DND-41 (cell line): ENCODE measurements around the gene ZCCHC24.
A peak's percentile ranks its signal among the peaks of the same experiment; 100 is the strongest.

Experiments
- ATAC-seq: fragments of 200-7000 bp; cut with Tn5 transposase; 3 replicates; pipeline ENCODE4 v1.9.1; 2021; ENCODE audit warnings: low read depth; ENCODE audit not compliant: insufficient read depth
- DNase-seq: peaks from one replicate; pipeline ENCODE4 v3.0.0-alpha.2; 2020
- H2AFZ ChIP-seq: 2 replicates; pipeline ENCODE4 v1.6.0; 2012; ENCODE audit warnings: low read depth, low read length
- H3K27ac ChIP-seq: 2 replicates; pipeline ENCODE4 v1.5.1; 2012; ENCODE audit warnings: low read length, inconsistent platforms
- H3K27me3 ChIP-seq: fragments of 200-600 bp; sonication (generic); 2 replicates; pipeline ENCODE4 v1.6.0; 2012; ENCODE audit warnings: low read length, mild to moderate bottlenecking, inconsistent platforms; ENCODE audit not compliant: insufficient read depth, poor library complexity
- H3K36me3 ChIP-seq: 2 replicates; pipeline ENCODE4 v1.5.1; 2012; ENCODE audit warnings: low read length, inconsistent platforms; ENCODE audit not compliant: insufficient read depth
- H3K4me1 ChIP-seq: 2 replicates; pipeline ENCODE4 v1.5.1; 2012; ENCODE audit warnings: mild to moderate bottlenecking, low read length; ENCODE audit not compliant: insufficient read depth
- H3K4me2 ChIP-seq: 2 replicates; pipeline ENCODE4 v1.6.0; 2012; ENCODE audit warnings: mild to moderate bottlenecking, moderate library complexity, low read length, inconsistent platforms; ENCODE audit not compliant: insufficient read depth
- H3K4me3 ChIP-seq, 2 experiments: fragments of 200-600 bp in 1 of 2; shearing (Covaris generic) in 1 of 2; 2 replicates each; pipeline ENCODE4 v1.5.1; 2012 to 2016; ENCODE audit warnings: inconsistent platforms in 2 of 2, low read length in 2 of 2, mild to moderate bottlenecking in 2 of 2, low read depth in 1 of 2, moderate library complexity in 1 of 2
- H3K79me2 ChIP-seq: 2 replicates; pipeline ENCODE4 v1.6.0; 2012; ENCODE audit warnings: low read length, inconsistent platforms; ENCODE audit not compliant: insufficient read depth
- H3K9ac ChIP-seq: 2 replicates; pipeline ENCODE4 v1.6.0; 2012; ENCODE audit warnings: low read depth, mild to moderate bottlenecking, inconsistent platforms, low read length, moderate library complexity
- H3K9me3 ChIP-seq: 2 replicates; pipeline ENCODE4 v1.5.1; 2012; ENCODE audit warnings: low read length, moderate library complexity, mild to moderate bottlenecking, inconsistent platforms; ENCODE audit not compliant: insufficient read depth, severe bottlenecking
- H4K20me1 ChIP-seq: 2 replicates; pipeline ENCODE4 v1.6.0; 2012; ENCODE audit warnings: low read length; ENCODE audit not compliant: insufficient read depth
- EZH2 ChIP-seq: IDR thresholded peaks from 3 replicates; pipeline ENCODE4 v1.6.1; 2012; ENCODE audit warnings: borderline replicate concordance, low read depth, mild to moderate bottlenecking, moderate library complexity, low read length, inconsistent platforms; ENCODE audit not compliant: severe bottlenecking
- TF ChIP-seq, protein P1 (sequence below): IDR thresholded peaks from 2 replicates; pipeline ENCODE4 v1.5.1; 2012; ENCODE audit warnings: borderline replicate concordance, low read length, moderate library complexity, mild to moderate bottlenecking; ENCODE audit not compliant: poor library complexity, severe bottlenecking; ENCODE audit errors: extremely low read depth

ZCCHC24 gene

DNA sequence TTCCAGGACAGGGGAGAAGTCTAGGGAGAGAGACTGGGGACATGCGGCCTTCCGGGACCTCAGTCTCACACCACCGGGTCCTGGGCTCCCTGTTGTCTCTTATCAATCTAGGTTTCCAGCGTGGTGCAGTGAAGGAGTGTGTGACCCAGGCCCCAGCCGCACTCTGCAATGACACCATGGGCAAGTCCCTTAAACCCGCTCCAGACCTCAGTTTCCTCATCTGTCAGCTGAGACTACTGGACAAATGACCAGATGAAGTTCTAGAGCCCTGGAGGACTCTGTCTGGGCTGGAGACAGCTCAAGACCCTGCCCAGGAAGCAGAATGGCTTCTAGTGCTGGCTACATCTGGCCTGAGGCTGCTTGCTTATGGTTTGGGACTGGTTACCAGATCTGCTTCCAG is 46.8 kb upstream of the ZCCHC24 start:
- H3K36me3 ChIP-seq: no peaks in the 10 kb centered on the region
- ATAC-seq: no peak
- H4K20me1 ChIP-seq: no peaks in the 10 kb centered on the region; the same call in 1 of the 2 replicates
- no peak overlapping the region for H2AFZ ChIP-seq
- no peak overlapping the region for H3K4me2 ChIP-seq
- no peak for DNase-seq
- no peak overlapping the region for H3K4me3 ChIP-seq
- TF ChIP-seq, protein P1, sequence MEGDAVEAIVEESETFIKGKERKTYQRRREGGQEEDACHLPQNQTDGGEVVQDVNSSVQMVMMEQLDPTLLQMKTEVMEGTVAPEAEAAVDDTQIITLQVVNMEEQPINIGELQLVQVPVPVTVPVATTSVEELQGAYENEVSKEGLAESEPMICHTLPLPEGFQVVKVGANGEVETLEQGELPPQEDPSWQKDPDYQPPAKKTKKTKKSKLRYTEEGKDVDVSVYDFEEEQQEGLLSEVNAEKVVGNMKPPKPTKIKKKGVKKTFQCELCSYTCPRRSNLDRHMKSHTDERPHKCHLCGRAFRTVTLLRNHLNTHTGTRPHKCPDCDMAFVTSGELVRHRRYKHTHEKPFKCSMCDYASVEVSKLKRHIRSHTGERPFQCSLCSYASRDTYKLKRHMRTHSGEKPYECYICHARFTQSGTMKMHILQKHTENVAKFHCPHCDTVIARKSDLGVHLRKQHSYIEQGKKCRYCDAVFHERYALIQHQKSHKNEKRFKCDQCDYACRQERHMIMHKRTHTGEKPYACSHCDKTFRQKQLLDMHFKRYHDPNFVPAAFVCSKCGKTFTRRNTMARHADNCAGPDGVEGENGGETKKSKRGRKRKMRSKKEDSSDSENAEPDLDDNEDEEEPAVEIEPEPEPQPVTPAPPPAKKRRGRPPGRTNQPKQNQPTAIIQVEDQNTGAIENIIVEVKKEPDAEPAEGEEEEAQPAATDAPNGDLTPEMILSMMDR: no peak
- no peak for TF ChIP-seq EZH2
- no peaks in the 10 kb centered on the region for H3K9me3 ChIP-seq
- peaks cover 30% of the 10 kb centered on the region for H3K27me3 ChIP-seq
- H3K79me2 ChIP-seq: no peaks in the 10 kb centered on the region
- H3K27ac ChIP-seq: no peak overlapping the region
- H3K9ac ChIP-seq: no peak overlapping the region
- no peaks in the 10 kb centered on the region for H3K4me1 ChIP-seq

GRCh38 chr10:79491143-79491835 is 45.9 kb upstream of the ZCCHC24 start:
- Histone ChIP-seq H3K79me2 (no peaks in the 10 kb centered on the region), H3K4me1 (no peaks in the 10 kb centered on the region), H3K9me3 (no peaks in the 10 kb centered on the region), H3K27me3 (peaks cover 29% of the 10 kb centered on the region), H2AFZ (no peak overlapping the region), H3K4me3 (no peak overlapping the region), H3K9ac (no peak overlapping the region), H3K27ac (no peak overlapping the region), H3K4me2 (no peak overlapping the region), H3K36me3 (no peaks in the 10 kb centered on the region), H4K20me1 (no peaks in the 10 kb centered on the region; the same call in 1 of the 2 replicates)
- no peak for TF ChIP-seq EZH2
- TF ChIP-seq, protein P1: peak; percentile 14
- DNase-seq (no peak), ATAC-seq (no peak)

DNA sequence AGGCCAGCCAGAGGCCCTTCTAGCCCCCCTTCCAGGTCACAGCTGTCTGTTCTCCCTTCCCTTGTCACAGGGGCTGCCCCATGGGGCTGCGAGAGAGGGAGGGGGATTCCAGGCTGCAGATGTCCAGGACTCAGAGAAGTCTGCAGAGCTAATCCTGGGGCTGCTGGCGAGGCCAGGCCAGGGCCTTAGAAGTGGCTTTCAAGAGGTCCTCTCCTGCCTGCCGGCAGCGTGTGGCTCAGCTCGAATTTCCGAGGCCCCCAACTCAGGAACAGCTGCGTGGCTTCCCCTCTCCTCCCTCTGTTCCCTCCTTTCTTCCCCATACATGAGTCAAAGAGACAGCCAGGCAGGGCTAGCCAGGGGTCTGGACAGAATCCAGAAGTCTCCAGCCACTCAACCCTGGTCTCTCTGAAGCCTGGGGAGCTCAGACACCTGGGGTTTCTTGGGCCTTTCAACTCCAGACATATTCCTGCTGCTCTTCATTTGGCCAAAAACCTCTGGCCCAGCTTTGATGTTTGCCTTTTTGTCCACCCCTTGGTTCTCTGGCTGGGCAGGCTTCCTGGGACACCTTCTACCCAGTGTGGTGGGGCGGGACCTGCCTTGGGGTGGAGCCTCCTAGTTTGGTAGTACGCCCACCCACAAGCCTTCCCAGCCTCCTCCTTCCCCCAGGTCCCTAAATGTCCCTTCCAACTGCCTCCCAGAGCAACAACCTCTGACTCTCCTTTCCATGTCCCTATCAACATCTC is 45.1 kb upstream of the ZCCHC24 start:
- no peak overlapping the region for H3K9ac ChIP-seq
- no peak overlapping the region for H3K4me2 ChIP-seq
- no peak overlapping the region for H3K27ac ChIP-seq
- peaks cover 29% of the 10 kb centered on the region for H3K27me3 ChIP-seq
- TF ChIP-seq, protein P1: no peak
- TF ChIP-seq EZH2: no peak
- H2AFZ ChIP-seq: no peak overlapping the region
- ATAC-seq (no peak), DNase-seq (no peak)
- H4K20me1 ChIP-seq: no peaks in the 10 kb centered on the region; the same call in 1 of the 2 replicates
- no peaks in the 10 kb centered on the region for H3K9me3 ChIP-seq
- no peaks in the 10 kb centered on the region for H3K79me2 ChIP-seq
- H3K36me3 ChIP-seq: no peaks in the 10 kb centered on the region
- H3K4me1 ChIP-seq: no peaks in the 10 kb centered on the region
- no peak overlapping the region for H3K4me3 ChIP-seq
